Esophagus muscularis mucosa (tissue), 4 donors: ENCODE results near the gene KLHL1.

Experiments
- EP300 ChIP-seq: sonication (generic); formaldehyde crosslinking; IDR thresholded peaks from one replicate; pipeline ENCODE4 v1.6.1; 2017; ENCODE audit warnings: antibody characterized with exemption
- POLR2A ChIP-seq: fragments of 450-650 bp; IDR thresholded peaks from one replicate; pipeline ENCODE4 v1.6.1; 2017; ENCODE audit warnings: antibody characterized with exemption, moderate library complexity, mild to moderate bottlenecking, low read depth
- POLR2AphosphoS5 ChIP-seq, 2 donors: sonication (generic); formaldehyde crosslinking; IDR thresholded peaks; one replicate each; pipeline ENCODE4 v1.6.1; 2017; ENCODE audit warnings: antibody characterized with exemption in 2 of 2
- TF ChIP-seq, protein P1 (sequence below), 3 experiments: fragments of 200-600 bp in 2 of 3; fragments of 450-650 bp in 1 of 3; sonication (generic) in 2 of 3; IDR thresholded peaks; one replicate each; pipeline ENCODE4 v1.5.1; 2017 to 2019; ENCODE audit warnings: antibody characterized with exemption in 3 of 3, mild to moderate bottlenecking in 2 of 3, moderate library complexity in 1 of 3

DNA sequence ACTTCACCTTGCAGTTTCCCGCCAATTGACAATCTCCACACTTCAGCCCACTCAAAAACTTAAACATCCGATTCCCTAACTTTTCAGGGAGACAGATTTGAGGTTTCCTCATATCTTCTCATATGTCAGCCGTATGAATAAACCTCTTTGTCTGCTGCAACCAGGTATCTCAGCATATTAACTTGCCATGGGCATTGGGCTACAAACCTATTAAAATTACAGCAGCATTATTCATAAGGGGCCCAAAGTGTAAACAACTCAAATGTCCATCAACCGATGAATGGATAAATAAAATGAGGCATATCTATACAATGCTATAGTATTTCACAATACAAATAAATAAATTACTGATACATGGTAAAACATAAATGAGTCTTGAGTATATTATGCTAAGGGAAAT, 180.0 kb downstream of the KLHL1 start:
- no peak for TF ChIP-seq POLR2A
- TF ChIP-seq, protein P1, sequence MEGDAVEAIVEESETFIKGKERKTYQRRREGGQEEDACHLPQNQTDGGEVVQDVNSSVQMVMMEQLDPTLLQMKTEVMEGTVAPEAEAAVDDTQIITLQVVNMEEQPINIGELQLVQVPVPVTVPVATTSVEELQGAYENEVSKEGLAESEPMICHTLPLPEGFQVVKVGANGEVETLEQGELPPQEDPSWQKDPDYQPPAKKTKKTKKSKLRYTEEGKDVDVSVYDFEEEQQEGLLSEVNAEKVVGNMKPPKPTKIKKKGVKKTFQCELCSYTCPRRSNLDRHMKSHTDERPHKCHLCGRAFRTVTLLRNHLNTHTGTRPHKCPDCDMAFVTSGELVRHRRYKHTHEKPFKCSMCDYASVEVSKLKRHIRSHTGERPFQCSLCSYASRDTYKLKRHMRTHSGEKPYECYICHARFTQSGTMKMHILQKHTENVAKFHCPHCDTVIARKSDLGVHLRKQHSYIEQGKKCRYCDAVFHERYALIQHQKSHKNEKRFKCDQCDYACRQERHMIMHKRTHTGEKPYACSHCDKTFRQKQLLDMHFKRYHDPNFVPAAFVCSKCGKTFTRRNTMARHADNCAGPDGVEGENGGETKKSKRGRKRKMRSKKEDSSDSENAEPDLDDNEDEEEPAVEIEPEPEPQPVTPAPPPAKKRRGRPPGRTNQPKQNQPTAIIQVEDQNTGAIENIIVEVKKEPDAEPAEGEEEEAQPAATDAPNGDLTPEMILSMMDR (IDR thresholded peaks at IDR 0.05) = no peak
- TF ChIP-seq EP300 = no peak
- TF ChIP-seq POLR2AphosphoS5 (IDR thresholded peaks at IDR 0.05) = no peak
